ENCODE results near the gene NAA60. TPM values are rescaled to one million over a fixed set of nuclear protein-coding genes. Genes with fewer than 3 reads are reported as not detected.
A peak's percentile ranks its signal among the peaks of the same experiment; 100 is the strongest.
"Not testable (repeated sequence)": the region's sequence is repeated elsewhere in the genome, so short reads cannot be mapped to it uniquely, and the experiment has no call there.

The NAA60 gene
- total RNA-seq, 1 donor from 2014 or later = 15.7 TPM

- Histone ChIP-seq H3K27ac (ENCODE audit: low read depth, low read length) (no peak overlapping the region), H3K9me3 (ENCODE audit: control insufficient read depth in 3 of 3, low read length in 3 of 3) (no peaks in the 10 kb centered on the region), H3K4me1 (ENCODE audit: control insufficient read depth in 3 of 3, insufficient read depth in 3 of 3, low read length in 3 of 3) (no peaks in the 10 kb centered on the region), H3K27me3 (ENCODE audit: control insufficient read depth in 3 of 3, insufficient read depth in 3 of 3, low read length in 3 of 3) (no peaks in the 10 kb centered on the region), H3K4me3 (ENCODE audit: low read length in 3 of 3) (no peak overlapping the region), H3K9ac (ENCODE audit: low read depth in 1 of 3, low read length in 3 of 3) (no peak overlapping the region), H3K36me3 (ENCODE audit: control insufficient read depth in 3 of 3, insufficient read depth in 3 of 3, low read length in 3 of 3) (peaks cover 37 to 53% (median 52%) of the 10 kb centered on the region in 3 donors)
These were observed 76.1 kb downstream of the NAA60 start for GRCh38 chr16:3519581-3519980.

GRCh38 chr16:3520413-3520812, 76.9 kb downstream of the NAA60 start:
- Histone ChIP-seq H3K27ac (ENCODE audit: low read depth, low read length) (no peak overlapping the region), H3K4me3 (ENCODE audit: low read length in 3 of 3) (no peak overlapping the region), H3K4me1 (ENCODE audit: control insufficient read depth in 3 of 3, insufficient read depth in 3 of 3, low read length in 3 of 3) (no peaks in the 10 kb centered on the region), H3K9ac (ENCODE audit: low read depth in 1 of 3, low read length in 3 of 3) (no peak overlapping the region), H3K9me3 (ENCODE audit: control insufficient read depth in 3 of 3, low read length in 3 of 3) (no peaks in the 10 kb centered on the region), H3K27me3 (ENCODE audit: control insufficient read depth in 3 of 3, insufficient read depth in 3 of 3, low read length in 3 of 3) (no peaks in the 10 kb centered on the region), H3K36me3 (ENCODE audit: control insufficient read depth in 3 of 3, insufficient read depth in 3 of 3, low read length in 3 of 3) (peaks cover 38 to 53% (median 51%) of the 10 kb centered on the region in 3 donors)

GRCh38 chr16:3520841-3521240, 77.4 kb downstream of the NAA60 start:
- H3K27me3 ChIP-seq (ENCODE audit: control insufficient read depth in 3 of 3, insufficient read depth in 3 of 3, low read length in 3 of 3) = no peaks in the 10 kb centered on the region
- no peak overlapping the region for H3K27ac ChIP-seq (ENCODE audit: low read depth, low read length)
- no peaks in the 10 kb centered on the region for H3K9me3 ChIP-seq (ENCODE audit: control insufficient read depth in 3 of 3, low read length in 3 of 3)
- no peak overlapping the region for H3K4me3 ChIP-seq (ENCODE audit: low read length in 3 of 3)
- no peaks in the 10 kb centered on the region for H3K4me1 ChIP-seq (ENCODE audit: control insufficient read depth in 3 of 3, insufficient read depth in 3 of 3, low read length in 3 of 3)
- no peak overlapping the region for H3K9ac ChIP-seq (ENCODE audit: low read depth in 1 of 3, low read length in 3 of 3)
- peaks cover 37 to 50% (median 48%) of the 10 kb centered on the region in 3 donors for H3K36me3 ChIP-seq (ENCODE audit: control insufficient read depth in 3 of 3, insufficient read depth in 3 of 3, low read length in 3 of 3)

- peaks cover 35 to 47% (median 37%) of the 10 kb centered on the region in 3 donors for H3K36me3 ChIP-seq (ENCODE audit: control insufficient read depth in 3 of 3, insufficient read depth in 3 of 3, low read length in 3 of 3)
- H3K27me3 ChIP-seq (ENCODE audit: control insufficient read depth in 3 of 3, insufficient read depth in 3 of 3, low read length in 3 of 3) = no peaks in the 10 kb centered on the region
These were observed 79.8 kb downstream of the NAA60 start for GRCh38 chr16:3523281-3523680.

GRCh38 chr16:3525951-3526350, 82.5 kb downstream of the NAA60 start:
- no peak overlapping the region for H3K9ac ChIP-seq (ENCODE audit: low read depth in 1 of 3, low read length in 3 of 3)

More at GRCh38 chr16:3523281-3523680, 79.8 kb downstream of the NAA60 start:
- Histone ChIP-seq H3K9me3 (ENCODE audit: control insufficient read depth in 3 of 3, low read length in 3 of 3) (no peaks in the 10 kb centered on the region), H3K4me3 (ENCODE audit: low read length in 3 of 3) (no peak overlapping the region), H3K9ac (ENCODE audit: low read depth in 1 of 3, low read length in 3 of 3) (no peak overlapping the region), H3K27ac (ENCODE audit: low read depth, low read length) (no peak overlapping the region), H3K4me1 (ENCODE audit: control insufficient read depth in 3 of 3, insufficient read depth in 3 of 3, low read length in 3 of 3) (no peaks in the 10 kb centered on the region)

GRCh38 chr16:3527216-3527829, 83.8 kb downstream of the NAA60 start:
- not testable (repeated sequence) for H3K4me3 ChIP-seq (ENCODE audit: low read length in 3 of 3); H3K27me3 ChIP-seq (ENCODE audit: control insufficient read depth in 3 of 3, insufficient read depth in 3 of 3, low read length in 3 of 3); H3K4me1 ChIP-seq (ENCODE audit: control insufficient read depth in 3 of 3, insufficient read depth in 3 of 3, low read length in 3 of 3); H3K9me3 ChIP-seq (ENCODE audit: control insufficient read depth in 3 of 3, low read length in 3 of 3); H3K9ac ChIP-seq (ENCODE audit: low read depth in 1 of 3, low read length in 3 of 3); H3K27ac ChIP-seq (ENCODE audit: low read depth, low read length)
- peaks cover 27 to 35% (median 34%) of the 10 kb centered on the region in 3 donors for H3K36me3 ChIP-seq (ENCODE audit: control insufficient read depth in 3 of 3, insufficient read depth in 3 of 3, low read length in 3 of 3)

More at GRCh38 chr16:3525951-3526350, 82.5 kb downstream of the NAA60 start:
- Histone ChIP-seq H3K27ac (ENCODE audit: low read depth, low read length) (peak overlapping the region; percentile 3), H3K36me3 (ENCODE audit: control insufficient read depth in 3 of 3, insufficient read depth in 3 of 3, low read length in 3 of 3) (peaks cover 28 to 34% (median 30%) of the 10 kb centered on the region in 3 donors), H3K4me1 (ENCODE audit: control insufficient read depth in 3 of 3, insufficient read depth in 3 of 3, low read length in 3 of 3) (no peaks in the 10 kb centered on the region), H3K4me3 (ENCODE audit: low read length in 3 of 3) (no peak overlapping the region), H3K27me3 (ENCODE audit: control insufficient read depth in 3 of 3, insufficient read depth in 3 of 3, low read length in 3 of 3) (no peaks in the 10 kb centered on the region), H3K9me3 (ENCODE audit: control insufficient read depth in 3 of 3, low read length in 3 of 3) (no peaks in the 10 kb centered on the region)

GRCh38 chr16:3528406-3528805, 84.9 kb downstream of the NAA60 start:
- H3K27me3 ChIP-seq (ENCODE audit: control insufficient read depth in 3 of 3, insufficient read depth in 3 of 3, low read length in 3 of 3) = no peaks in the 10 kb centered on the region
- no peak overlapping the region for H3K9ac ChIP-seq (ENCODE audit: low read depth in 1 of 3, low read length in 3 of 3)
- H3K36me3 ChIP-seq (ENCODE audit: control insufficient read depth in 3 of 3, insufficient read depth in 3 of 3, low read length in 3 of 3) = peaks cover 31 to 42% (median 38%) of the 10 kb centered on the region in 3 donors
- H3K27ac ChIP-seq (ENCODE audit: low read depth, low read length) = no peak overlapping the region
- H3K4me3 ChIP-seq (ENCODE audit: low read length in 3 of 3) = no peak overlapping the region
- no peaks in the 10 kb centered on the region for H3K4me1 ChIP-seq (ENCODE audit: control insufficient read depth in 3 of 3, insufficient read depth in 3 of 3, low read length in 3 of 3)
- no peaks in the 10 kb centered on the region for H3K9me3 ChIP-seq (ENCODE audit: control insufficient read depth in 3 of 3, low read length in 3 of 3)

- Histone ChIP-seq H3K9ac (ENCODE audit: low read depth in 1 of 3, low read length in 3 of 3) (no peak overlapping the region), H3K27ac (ENCODE audit: low read depth, low read length) (no peak overlapping the region), H3K4me3 (ENCODE audit: low read length in 3 of 3) (no peak overlapping the region), H3K36me3 (ENCODE audit: control insufficient read depth in 3 of 3, insufficient read depth in 3 of 3, low read length in 3 of 3) (peaks cover 33 to 42% (median 40%) of the 10 kb centered on the region in 3 donors), H3K9me3 (ENCODE audit: control insufficient read depth in 3 of 3, low read length in 3 of 3) (no peaks in the 10 kb centered on the region), H3K27me3 (ENCODE audit: control insufficient read depth in 3 of 3, insufficient read depth in 3 of 3, low read length in 3 of 3) (no peaks in the 10 kb centered on the region), H3K4me1 (ENCODE audit: control insufficient read depth in 3 of 3, insufficient read depth in 3 of 3, low read length in 3 of 3) (no peaks in the 10 kb centered on the region)
These were observed 85.7 kb downstream of the NAA60 start for GRCh38 chr16:3529175-3529574.

- Histone ChIP-seq H3K27ac (ENCODE audit: low read depth, low read length) (no peak overlapping the region), H3K4me1 (ENCODE audit: control insufficient read depth in 3 of 3, insufficient read depth in 3 of 3, low read length in 3 of 3) (no peaks in the 10 kb centered on the region), H3K36me3 (ENCODE audit: control insufficient read depth in 3 of 3, insufficient read depth in 3 of 3, low read length in 3 of 3) (peaks cover 29 to 41% (median 35%) of the 10 kb centered on the region in 3 donors), H3K27me3 (ENCODE audit: control insufficient read depth in 3 of 3, insufficient read depth in 3 of 3, low read length in 3 of 3) (no peaks in the 10 kb centered on the region), H3K4me3 (ENCODE audit: low read length in 3 of 3) (no peak overlapping the region), H3K9ac (ENCODE audit: low read depth in 1 of 3, low read length in 3 of 3) (no peak overlapping the region), H3K9me3 (ENCODE audit: control insufficient read depth in 3 of 3, low read length in 3 of 3) (no peaks in the 10 kb centered on the region)
These were observed 87.0 kb downstream of the NAA60 start for GRCh38 chr16:3530371-3530914.

GRCh38 chr16:3532741-3533140, 89.3 kb downstream of the NAA60 start:
- no peak overlapping the region for H3K27ac ChIP-seq (ENCODE audit: low read depth, low read length)
- H3K9ac ChIP-seq (ENCODE audit: low read depth in 1 of 3, low read length in 3 of 3) = no peak overlapping the region
- H3K4me1 ChIP-seq (ENCODE audit: control insufficient read depth in 3 of 3, insufficient read depth in 3 of 3, low read length in 3 of 3) = peaks cover 6 to 15% (median 10%) of the 10 kb centered on the region in 3 donors
- H3K9me3 ChIP-seq (ENCODE audit: control insufficient read depth in 3 of 3, low read length in 3 of 3) = no peaks in the 10 kb centered on the region
- peaks cover 27 to 44% (median 32%) of the 10 kb centered on the region in 3 donors for H3K36me3 ChIP-seq (ENCODE audit: control insufficient read depth in 3 of 3, insufficient read depth in 3 of 3, low read length in 3 of 3)
- no peaks in the 10 kb centered on the region for H3K27me3 ChIP-seq (ENCODE audit: control insufficient read depth in 3 of 3, insufficient read depth in 3 of 3, low read length in 3 of 3)
- no peak overlapping the region for H3K4me3 ChIP-seq (ENCODE audit: low read length in 3 of 3)
